Activated CD8-positive, alpha-beta T cell treated with anti-CD3 and anti-CD28 coated beads for 36 hours (primary cell): ENCODE measurements around the gene PDE6H. TPM values are rescaled to one million over a fixed set of nuclear protein-coding genes. Genes with fewer than 3 reads are reported as not detected.
A peak's percentile ranks its signal among the peaks of the same experiment; 100 is the strongest.

ENCODE experiments used
- ATAC-seq: fragments of 200-7000 bp; cut with Tn5 transposase; one replicate; pipeline ENCODE4 v1.10.0; 2021; ENCODE audit warnings: mild to moderate bottlenecking, moderate library complexity
- CTCF ChIA-PET: fragments of 350-600 bp; sonication (Branson Sonifier 250); formaldehyde crosslinking; loops from one replicate; lab custom pipeline; 2021; ENCODE audit warnings: antibody characterized with exemption; lab: Charles Lee
- POLR2A ChIA-PET: fragments of 350-600 bp; sonication (Branson Sonifier 250); formaldehyde crosslinking; loops from one replicate; lab custom pipeline; 2021; ENCODE audit warnings: antibody characterized with exemption; lab: Charles Lee
- DNase-seq: peaks from one replicate; pipeline ENCODE4 v3.0.0-alpha.2; 2020
- H3K27ac Mint-ChIP-seq: one replicate; pipeline ENCODE4 v1.8.0; 2021; ENCODE audit warnings: mild to moderate bottlenecking, mixed read lengths
- H3K27me3 Mint-ChIP-seq: one replicate; pipeline ENCODE4 v1.8.0; 2021; ENCODE audit warnings: mixed read lengths
- H3K36me3 Mint-ChIP-seq: one replicate; pipeline ENCODE4 v1.8.0; 2021; ENCODE audit warnings: low read depth, mixed read lengths
- H3K4me1 Mint-ChIP-seq: one replicate; pipeline ENCODE4 v1.8.0; 2021; ENCODE audit warnings: low read depth, mixed read lengths
- H3K4me3 Mint-ChIP-seq: one replicate; pipeline ENCODE4 v1.8.0; 2021; ENCODE audit warnings: mild to moderate bottlenecking, moderate library complexity, mixed read lengths
- H3K9me3 Mint-ChIP-seq: one replicate; pipeline ENCODE4 v1.8.0; 2021; ENCODE audit warnings: mixed read lengths
- intact Hi-C: fragments of 100-400 bp; cut with micrococcal nuclease; formaldehyde crosslinking; loops from one replicate; pipeline ENCODE4 v1.10.0; 2022
- total RNA-seq, 2 experiments: library from RNA; stranded (reverse); gene quantifications; one replicate each; pipeline ENCODE4 v1.2.3, GENCODE V29; 2021
- TF ChIP-seq, protein P1 (sequence below): fragments of 200-600 bp; IDR thresholded peaks from one replicate; pipeline ENCODE4 v1.8.0; 2022; ENCODE audit warnings: antibody characterized with exemption, mild to moderate bottlenecking

Gene PDE6H
- total RNA-seq, 2 experiments from 2014 or later = not detected

DNA sequence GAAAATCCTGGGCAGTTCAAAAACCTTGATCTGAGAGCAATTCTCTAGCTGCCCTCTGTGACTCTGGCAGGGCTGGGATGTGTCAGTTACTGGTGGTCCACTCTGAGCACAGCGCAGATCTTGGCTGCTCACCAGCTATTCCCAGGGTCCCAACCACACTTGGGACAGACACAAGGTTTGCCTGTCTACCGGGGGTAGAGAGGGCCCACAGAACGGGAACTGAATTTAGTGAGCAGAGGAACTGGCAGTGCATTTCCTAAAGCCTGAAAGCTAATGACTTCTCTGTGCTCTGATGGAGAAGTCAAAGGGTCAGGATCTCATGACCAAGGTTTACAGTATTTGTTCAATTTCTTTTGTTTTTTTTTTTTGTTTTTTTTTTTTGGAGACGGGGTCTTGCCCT lies 2.6 kb downstream of the PDE6H start:
- intact Hi-C loops = no loop called here
- no peaks in the 10 kb centered on the region for H3K9me3 Mint-ChIP-seq
- no peaks in the 10 kb centered on the region for H3K36me3 Mint-ChIP-seq
- TF ChIP-seq, protein P1, sequence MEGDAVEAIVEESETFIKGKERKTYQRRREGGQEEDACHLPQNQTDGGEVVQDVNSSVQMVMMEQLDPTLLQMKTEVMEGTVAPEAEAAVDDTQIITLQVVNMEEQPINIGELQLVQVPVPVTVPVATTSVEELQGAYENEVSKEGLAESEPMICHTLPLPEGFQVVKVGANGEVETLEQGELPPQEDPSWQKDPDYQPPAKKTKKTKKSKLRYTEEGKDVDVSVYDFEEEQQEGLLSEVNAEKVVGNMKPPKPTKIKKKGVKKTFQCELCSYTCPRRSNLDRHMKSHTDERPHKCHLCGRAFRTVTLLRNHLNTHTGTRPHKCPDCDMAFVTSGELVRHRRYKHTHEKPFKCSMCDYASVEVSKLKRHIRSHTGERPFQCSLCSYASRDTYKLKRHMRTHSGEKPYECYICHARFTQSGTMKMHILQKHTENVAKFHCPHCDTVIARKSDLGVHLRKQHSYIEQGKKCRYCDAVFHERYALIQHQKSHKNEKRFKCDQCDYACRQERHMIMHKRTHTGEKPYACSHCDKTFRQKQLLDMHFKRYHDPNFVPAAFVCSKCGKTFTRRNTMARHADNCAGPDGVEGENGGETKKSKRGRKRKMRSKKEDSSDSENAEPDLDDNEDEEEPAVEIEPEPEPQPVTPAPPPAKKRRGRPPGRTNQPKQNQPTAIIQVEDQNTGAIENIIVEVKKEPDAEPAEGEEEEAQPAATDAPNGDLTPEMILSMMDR = no peak
- CTCF ChIA-PET = interaction anchor here (1.0 kb wide), 1 partner anchor 130 kb away, joined by 3 read pairs; no protein-coding TSS in a partner anchor
- H3K27ac Mint-ChIP-seq = no peak overlapping the region
- POLR2A ChIA-PET = interaction anchor here (0.9 to 2.3 kb wide), 2 partner anchors 11 to 13 kb away, joined by 4 to 9 read pairs; no protein-coding TSS in a partner anchor
- H3K4me3 Mint-ChIP-seq = no peak overlapping the region
- peaks cover 39% of the 10 kb centered on the region for H3K4me1 Mint-ChIP-seq
- DNase-seq = no peak
- no peak for ATAC-seq
- no peaks in the 10 kb centered on the region for H3K27me3 Mint-ChIP-seq

DNA sequence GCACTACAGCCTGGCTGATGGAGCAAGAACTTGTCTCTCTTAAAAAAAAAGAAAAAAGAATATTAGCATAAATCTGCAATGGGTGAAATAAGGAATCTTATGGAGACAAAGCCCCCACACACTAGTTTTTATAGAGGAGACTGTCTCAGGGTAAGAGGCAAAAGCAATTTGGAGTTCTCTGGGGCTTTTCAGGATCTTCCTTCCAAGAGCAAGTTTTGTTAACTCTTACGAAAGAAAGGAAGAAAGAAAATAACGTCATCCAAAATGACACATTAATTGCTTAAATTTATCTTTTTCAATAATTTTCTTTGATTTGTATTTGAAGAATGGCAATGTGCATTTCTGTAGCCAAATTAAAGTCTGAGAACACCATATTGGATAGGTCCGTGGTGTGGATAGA lies 3.8 kb downstream of the PDE6H start:
- H3K4me3 Mint-ChIP-seq = no peak overlapping the region
- no peak overlapping the region for H3K27ac Mint-ChIP-seq
- H3K36me3 Mint-ChIP-seq = no peaks in the 10 kb centered on the region
- ATAC-seq (no peak), DNase-seq (no peak)
- no peaks in the 10 kb centered on the region for H3K27me3 Mint-ChIP-seq
- CTCF ChIA-PET = no interaction called here
- no peaks in the 10 kb centered on the region for H3K9me3 Mint-ChIP-seq
- intact Hi-C loops = no loop called here
- H3K4me1 Mint-ChIP-seq = peaks cover 43% of the 10 kb centered on the region
- TF ChIP-seq, protein P1 = no peak
- POLR2A ChIA-PET = no interaction called here

DNA sequence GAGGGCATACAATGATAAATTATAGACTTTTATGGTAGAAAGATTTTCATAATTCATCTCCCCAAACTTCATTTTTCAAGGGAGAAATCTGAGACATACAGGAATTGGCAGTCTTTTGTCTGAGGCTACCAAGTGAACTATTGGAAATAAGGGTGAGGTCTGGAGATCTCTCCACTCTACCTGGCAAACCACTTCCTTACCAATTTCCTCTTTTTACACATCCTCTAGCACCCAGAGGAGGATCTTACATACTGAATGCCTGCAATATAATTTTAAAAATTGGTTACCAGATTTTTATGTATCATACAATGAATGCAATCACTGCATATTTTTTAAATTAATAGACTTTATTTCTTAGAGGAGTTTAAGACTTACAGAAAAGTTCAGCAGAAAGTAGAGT lies 6.6 kb downstream of the PDE6H start:
- ChIA-PET CTCF (no interaction called here), POLR2A (interaction anchor here (1.7 to 3.1 kb wide), 2 partner anchors 17 to 23 kb away, joined by 5 to 11 read pairs; partner anchors contain the start of gene ARHGDIB)
- Mint-ChIP-seq H3K36me3 (no peaks in the 10 kb centered on the region), H3K9me3 (no peaks in the 10 kb centered on the region), H3K27ac (no peak overlapping the region), H3K27me3 (no peaks in the 10 kb centered on the region), H3K4me1 (peaks cover 49% of the 10 kb centered on the region), H3K4me3 (no peak overlapping the region)
- TF ChIP-seq, protein P1 = no peak
- intact Hi-C loops = no loop called here
- ATAC-seq (no peak), DNase-seq (no peak)

DNA sequence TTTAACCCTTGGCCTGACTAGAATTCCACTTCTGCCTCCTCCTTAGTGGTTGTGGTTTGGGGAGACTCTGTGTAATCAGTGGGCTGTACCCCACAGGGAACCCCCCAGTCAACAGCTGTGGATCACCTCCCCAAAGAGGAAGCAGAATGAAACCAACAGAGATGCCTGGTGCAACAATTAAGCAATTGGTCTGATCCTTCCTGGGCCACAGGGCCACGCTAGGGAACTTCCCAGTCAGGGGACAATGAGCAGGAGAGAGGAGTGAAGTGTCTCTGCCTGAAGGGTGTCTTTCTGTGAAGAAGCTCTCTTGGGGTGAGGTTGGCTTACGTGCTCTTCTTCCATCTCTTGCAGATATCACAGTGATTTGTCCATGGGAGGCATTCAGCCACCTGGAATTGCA lies 8.2 kb downstream of the PDE6H start:
- TF ChIP-seq, protein P1 = no peak
- Mint-ChIP-seq H3K36me3 (no peaks in the 10 kb centered on the region), H3K27ac (no peak overlapping the region), H3K9me3 (no peaks in the 10 kb centered on the region), H3K4me1 (peaks cover 55% of the 10 kb centered on the region), H3K27me3 (no peaks in the 10 kb centered on the region), H3K4me3 (no peak overlapping the region)
- no peak for DNase-seq
- ATAC-seq = no peak
- intact Hi-C loops = no loop called here
- POLR2A ChIA-PET = interaction anchor here (1.2 to 1.7 kb wide), 3 partner anchors 19 to 25 kb away, joined by 4 to 5 read pairs (median 4); partner anchors contain the start of gene ARHGDIB
- CTCF ChIA-PET = interaction anchor here (0.9 to 1.4 kb wide), 3 partner anchors 13 to 19 kb away, joined by 3 read pairs; partner anchors contain the start of gene ARHGDIB

DNA sequence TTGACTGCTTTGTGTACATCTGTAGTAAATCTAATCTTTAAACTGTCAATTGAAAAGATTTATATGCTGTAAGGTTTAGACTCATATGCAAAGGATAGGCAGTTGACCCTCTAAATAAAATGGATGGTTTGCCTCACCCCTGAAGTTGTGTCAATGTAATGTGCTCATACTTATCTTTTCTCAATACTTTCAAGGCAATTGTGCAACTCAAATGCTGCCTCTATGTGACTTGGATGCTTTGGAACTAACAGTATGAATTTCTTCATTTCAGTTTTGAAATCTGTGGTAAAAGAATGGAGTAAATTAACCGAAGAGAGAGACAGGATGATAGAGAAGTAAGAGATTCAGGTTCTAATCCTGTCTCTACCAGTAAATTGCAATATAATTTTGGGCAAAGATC lies 9.7 kb downstream of the PDE6H start:
- H3K4me1 Mint-ChIP-seq = peaks cover 55% of the 10 kb centered on the region
- ChIA-PET POLR2A (interaction anchor here (0.7 kb wide), 1 partner anchor 67 kb away, joined by 3 read pairs; no protein-coding TSS in a partner anchor), CTCF (interaction anchor here (1.4 to 4.6 kb wide), 4 partner anchors 10 to 137 kb away, joined by 3 to 19 read pairs (median 4); no protein-coding TSS in a partner anchor)
- H3K4me3 Mint-ChIP-seq = no peak overlapping the region
- TF ChIP-seq, protein P1 = no peak
- H3K36me3 Mint-ChIP-seq = no peaks in the 10 kb centered on the region
- peak overlapping the region; percentile 51 for H3K27ac Mint-ChIP-seq
- ATAC-seq = no peak
- no peaks in the 10 kb centered on the region for H3K27me3 Mint-ChIP-seq
- H3K9me3 Mint-ChIP-seq = no peaks in the 10 kb centered on the region
- intact Hi-C loops = loop anchor here (2.0 kb wide), 1 partner anchor 14 kb away; no protein-coding TSS in a partner anchor
- no peak for DNase-seq
